Neutrophil (primary cell): ENCODE data around the gene ARID4B.

Experiments
- H3K27ac ChIP-seq: fragments of 200-600 bp; sonication (generic); 2 replicates; pipeline ENCODE4 v1.5.1; 2016; ENCODE audit warnings: mild to moderate bottlenecking, moderate library complexity
- H3K27me3 ChIP-seq: fragments of 200-600 bp; sonication (generic); 2 replicates; pipeline ENCODE4 v1.6.0; 2016; ENCODE audit warnings: mild to moderate bottlenecking
- H3K36me3 ChIP-seq: fragments of 200-600 bp; sonication (generic); 2 replicates; pipeline ENCODE4 v1.5.1; 2017
- H3K4me1 ChIP-seq, 2 experiments: fragments of 200-600 bp in 1 of 2; sonication (generic) in 1 of 2; 1 replicate in 1 of 2; 2 replicates in 1 of 2; pipeline versions ENCODE4 v1.5.1 to v1.6.1; 2013 to 2016; ENCODE audit warnings: low read depth in 1 of 2, low read length in 1 of 2, mild to moderate bottlenecking in 1 of 2, moderate library complexity in 1 of 2; ENCODE audit not compliant: control insufficient read depth in 1 of 2, insufficient read depth in 1 of 2
- H3K4me3 ChIP-seq, 2 experiments: fragments of 200-600 bp in 1 of 2; sonication (generic) in 1 of 2; 1 replicate in 1 of 2; 2 replicates in 1 of 2; pipeline ENCODE4 v1.5.1; 2013 to 2016; ENCODE audit warnings: low read depth in 1 of 2, low read length in 1 of 2, mild to moderate bottlenecking in 1 of 2, moderate library complexity in 1 of 2
- H3K9me3 ChIP-seq: fragments of 200-600 bp; sonication (generic); 2 replicates; pipeline ENCODE4 v1.5.1; 2016
- CTCF ChIP-seq: fragments of 200-600 bp; sonication (generic); IDR thresholded peaks from 2 replicates; pipeline ENCODE4 v1.5.1; 2016; ENCODE audit warnings: antibody characterized with exemption

The ARID4B gene

GRCh38 chr1:235187316-235187715 is 140.7 kb downstream of the ARID4B start:
- H3K9me3 ChIP-seq = no peaks in the 10 kb centered on the region
- H3K4me3 ChIP-seq = no peak overlapping the region
- H3K36me3 ChIP-seq = peaks cover 45% of the 10 kb centered on the region
- no peaks in the 10 kb centered on the region for H3K4me1 ChIP-seq
- H3K27me3 ChIP-seq = no peaks in the 10 kb centered on the region
- TF ChIP-seq CTCF = no peak
- no peak overlapping the region for H3K27ac ChIP-seq

- H3K27me3 ChIP-seq = no peaks in the 10 kb centered on the region
- H3K4me3 ChIP-seq = no peak overlapping the region
- H3K4me1 ChIP-seq = no peaks in the 10 kb centered on the region
- no peak for TF ChIP-seq CTCF
- no peaks in the 10 kb centered on the region for H3K9me3 ChIP-seq
- no peak overlapping the region for H3K27ac ChIP-seq
- peaks cover 52% of the 10 kb centered on the region for H3K36me3 ChIP-seq
These were observed 146.3 kb downstream of the ARID4B start for GRCh38 chr1:235181561-235182245.

- no peak for TF ChIP-seq CTCF
- Histone ChIP-seq H3K36me3 (peaks cover 58% of the 10 kb centered on the region), H3K9me3 (no peaks in the 10 kb centered on the region), H3K27me3 (no peaks in the 10 kb centered on the region), H3K4me1 (no peaks in the 10 kb centered on the region), H3K4me3 (no peak overlapping the region), H3K27ac (no peak overlapping the region)
These were observed 147.0 kb downstream of the ARID4B start for GRCh38 chr1:235180916-235181460.

GRCh38 chr1:235176486-235176885 is 151.5 kb downstream of the ARID4B start:
- Histone ChIP-seq H3K27me3 (no peaks in the 10 kb centered on the region), H3K27ac (no peak overlapping the region), H3K9me3 (no peaks in the 10 kb centered on the region), H3K4me1 (no peaks in the 10 kb centered on the region), H3K4me3 (no peak overlapping the region), H3K36me3 (peaks cover 81% of the 10 kb centered on the region)
- no peak for TF ChIP-seq CTCF

GRCh38 chr1:235169986-235170385 is 158.0 kb downstream of the ARID4B start:
- no peaks in the 10 kb centered on the region for H3K4me1 ChIP-seq
- no peak for TF ChIP-seq CTCF
- H3K4me3 ChIP-seq = no peak overlapping the region
- no peaks in the 10 kb centered on the region for H3K9me3 ChIP-seq
- no peak overlapping the region for H3K27ac ChIP-seq
- no peaks in the 10 kb centered on the region for H3K27me3 ChIP-seq
- H3K36me3 ChIP-seq = peaks cover 76% of the 10 kb centered on the region
